MM.1S (cell line): ENCODE results near the gene NFKB2.

ENCODE experiments used
- DNase-seq: peaks from one replicate; pipeline ENCODE4 v3.0.0-alpha.2; 2015
- H2AFZ ChIP-seq: fragments of 300-600 bp; sonication (generic); 2 replicates; pipeline ENCODE4 v1.6.0; 2016; ENCODE audit warnings: antibody characterized with exemption, low read length
- H3F3A ChIP-seq: fragments of 300-600 bp; sonication (generic); 2 replicates; pipeline ENCODE4 v1.6.1; 2016; ENCODE audit warnings: mild to moderate bottlenecking, antibody characterized with exemption, low read length, moderate library complexity, mixed read lengths; ENCODE audit not compliant: insufficient read depth
- H3K27ac ChIP-seq: fragments of 300-600 bp; sonication (generic); 2 replicates; pipeline ENCODE4 v1.5.1; 2016; ENCODE audit warnings: mild to moderate bottlenecking, low read length
- H3K27me3 ChIP-seq: fragments of 300-600 bp; sonication (generic); replicated peaks from 2 replicates; pipeline ENCODE4 v1.6.0; 2016; ENCODE audit warnings: low read length; ENCODE audit not compliant: insufficient read depth
- H3K36me3 ChIP-seq: fragments of 300-600 bp; sonication (generic); replicated peaks from 2 replicates; pipeline ENCODE4 v1.6.1; 2016; ENCODE audit warnings: mild to moderate bottlenecking, low read length, mixed read lengths; ENCODE audit not compliant: insufficient read depth
- H3K4me1 ChIP-seq: fragments of 300-600 bp; sonication (generic); 2 replicates; pipeline ENCODE4 v1.6.1; 2016; ENCODE audit warnings: low read length, mixed read lengths
- H3K4me2 ChIP-seq: fragments of 300-600 bp; sonication (generic); 2 replicates; pipeline ENCODE4 v1.6.0; 2016; ENCODE audit warnings: low read depth, low read length
- H3K4me3 ChIP-seq: fragments of 300-600 bp; sonication (generic); 2 replicates; pipeline ENCODE4 v1.5.1; 2016; ENCODE audit warnings: low read length, mixed read lengths
- H3K79me2 ChIP-seq: fragments of 300-600 bp; sonication (generic); 2 replicates; pipeline ENCODE4 v1.6.1; 2016; ENCODE audit warnings: mixed run types, low read length, mixed read lengths
- H3K9ac ChIP-seq: fragments of 300-600 bp; sonication (generic); 2 replicates; pipeline ENCODE4 v1.6.1; 2016; ENCODE audit warnings: low read length, mixed read lengths
- H3K9me2 ChIP-seq: fragments of 300-600 bp; sonication (generic); replicated peaks from 2 replicates; pipeline ENCODE4 v1.6.1; 2016; ENCODE audit warnings: mild to moderate bottlenecking, low read length, mixed read lengths; ENCODE audit not compliant: insufficient read depth
- H3K9me3 ChIP-seq: fragments of 300-600 bp; sonication (generic); replicated peaks from 2 replicates; pipeline ENCODE4 v1.6.1; 2016; ENCODE audit warnings: mild to moderate bottlenecking, low read length, mixed read lengths; ENCODE audit not compliant: insufficient read depth
- H4K20me1 ChIP-seq: fragments of 300-600 bp; sonication (generic); 2 replicates; pipeline ENCODE4 v1.6.1; 2016; ENCODE audit warnings: mild to moderate bottlenecking, low read length, moderate library complexity, mixed read lengths; ENCODE audit not compliant: insufficient read depth
- EZH2 ChIP-seq: fragments of 300-600 bp; sonication (generic); optimal IDR thresholded peaks from 2 replicates; pipeline ENCODE3; 2017; ENCODE audit warnings: low read depth, mild to moderate bottlenecking, antibody characterized with exemption, low read length, mixed read lengths
- EZH2phosphoT487 ChIP-seq: fragments of 300-600 bp; sonication (generic); IDR thresholded peaks from 2 replicates; pipeline ENCODE4 v1.6.1; 2018; ENCODE audit warnings: antibody characterized with exemption, low read length
- TF ChIP-seq, protein P1 (sequence below): fragments of 300-600 bp; sonication (generic); IDR thresholded peaks from 2 replicates; pipeline ENCODE4 v1.5.1; 2016; ENCODE audit warnings: antibody characterized with exemption, low read length, mixed read lengths

The NFKB2 gene

GRCh38 chr10:102450374-102451104 is 55.0 kb downstream of the NFKB2 start:
- Histone ChIP-seq H3K4me3 (peak overlapping the region; percentile 84), H2AFZ (peak overlapping the region; percentile 71)
- DNase-seq: peak; percentile 92

GRCh38 chr10:102451105-102451969 is 55.8 kb downstream of the NFKB2 start, which contains the start of gene C10orf95:
Gene C10orf95, minus strand, starts transcription at chr10:102451543. Its CDS starts 450 bp downstream, at chr10:102451093.
- Histone ChIP-seq H3K27me3 (no peaks in the 10 kb centered on the region), H3K9me3 (no peaks in the 10 kb centered on the region), H3K4me3 (peak within 1 kb of the TSS; percentile 70), H3K4me1 (peaks cover 9% of the 10 kb centered on the region), H3K9ac (peak within 1 kb of the TSS; percentile 90), H3K9me2 (no peaks in the 10 kb centered on the region), H3F3A (peaks cover 3% of the 10 kb centered on the region; the same call in 1 of the 2 replicates), H3K36me3 (no peaks in the 10 kb centered on the region), H4K20me1 (no peaks in the 10 kb centered on the region), H3K79me2 (peaks cover 12% of the 10 kb centered on the region), H2AFZ (peak within 1 kb of the TSS; percentile 71; the same call in 1 of the 2 replicates), H3K4me2 (peak within 1 kb of the TSS; percentile 74), H3K27ac (no peak within 1 kb of the TSS; the same call in 1 of the 2 replicates)
- TF ChIP-seq EZH2phosphoT487 (no peak), EZH2 (no peak)
- TF ChIP-seq, protein P1, sequence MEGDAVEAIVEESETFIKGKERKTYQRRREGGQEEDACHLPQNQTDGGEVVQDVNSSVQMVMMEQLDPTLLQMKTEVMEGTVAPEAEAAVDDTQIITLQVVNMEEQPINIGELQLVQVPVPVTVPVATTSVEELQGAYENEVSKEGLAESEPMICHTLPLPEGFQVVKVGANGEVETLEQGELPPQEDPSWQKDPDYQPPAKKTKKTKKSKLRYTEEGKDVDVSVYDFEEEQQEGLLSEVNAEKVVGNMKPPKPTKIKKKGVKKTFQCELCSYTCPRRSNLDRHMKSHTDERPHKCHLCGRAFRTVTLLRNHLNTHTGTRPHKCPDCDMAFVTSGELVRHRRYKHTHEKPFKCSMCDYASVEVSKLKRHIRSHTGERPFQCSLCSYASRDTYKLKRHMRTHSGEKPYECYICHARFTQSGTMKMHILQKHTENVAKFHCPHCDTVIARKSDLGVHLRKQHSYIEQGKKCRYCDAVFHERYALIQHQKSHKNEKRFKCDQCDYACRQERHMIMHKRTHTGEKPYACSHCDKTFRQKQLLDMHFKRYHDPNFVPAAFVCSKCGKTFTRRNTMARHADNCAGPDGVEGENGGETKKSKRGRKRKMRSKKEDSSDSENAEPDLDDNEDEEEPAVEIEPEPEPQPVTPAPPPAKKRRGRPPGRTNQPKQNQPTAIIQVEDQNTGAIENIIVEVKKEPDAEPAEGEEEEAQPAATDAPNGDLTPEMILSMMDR: no peak
- no peak for DNase-seq

More at GRCh38 chr10:102450374-102451104, 55.0 kb downstream of the NFKB2 start:
- H3K4me1 ChIP-seq: peaks cover 12% of the 10 kb centered on the region
- TF ChIP-seq, protein P1: no peak
- TF ChIP-seq EZH2: no peak
- no peak for TF ChIP-seq EZH2phosphoT487
- no peaks in the 10 kb centered on the region for H4K20me1 ChIP-seq
- H3F3A ChIP-seq: 0 out of 2 replicates have a peak, but pooled peaks cover 3% of the 10 kb centered on the region
- H3K9me3 ChIP-seq: no peaks in the 10 kb centered on the region
- no peaks in the 10 kb centered on the region for H3K27me3 ChIP-seq
- H3K27ac ChIP-seq: peak overlapping the region; percentile 76
- H3K9me2 ChIP-seq: no peaks in the 10 kb centered on the region
- H3K36me3 ChIP-seq: no peaks in the 10 kb centered on the region
- H3K79me2 ChIP-seq: peaks cover 12% of the 10 kb centered on the region
- H3K4me2 ChIP-seq: peak overlapping the region; percentile 74
- peak overlapping the region; percentile 90 for H3K9ac ChIP-seq
